Mesodermal cell (in vitro differentiated cells): Measurements from ENCODE around the gene CCR5.
A peak's percentile ranks its signal among the peaks of the same experiment; 100 is the strongest.
"Not testable (repeated sequence)": the region's sequence is repeated elsewhere in the genome, so short reads cannot be mapped to it uniquely, and the experiment has no call there.

Source experiments
- H3K27ac ChIP-seq: 2 replicates; pipeline ENCODE4 v1.7.0; 2013; ENCODE audit warnings: mild to moderate bottlenecking, low read depth, low read length, moderate library complexity; ENCODE audit not compliant: severe bottlenecking
- H3K36me3 ChIP-seq: 2 replicates; pipeline ENCODE4 v1.7.1; 2013; ENCODE audit warnings: mild to moderate bottlenecking, low read length, moderate library complexity; ENCODE audit not compliant: control insufficient read depth, insufficient read depth
- H3K4me1 ChIP-seq: one replicate; pipeline ENCODE4 v1.7.1; 2013; ENCODE audit warnings: mild to moderate bottlenecking, low read length; ENCODE audit not compliant: insufficient read depth, control insufficient read depth, poor library complexity, severe bottlenecking
- H3K4me3 ChIP-seq: 2 replicates; pipeline ENCODE4 v1.7.0; 2013; ENCODE audit warnings: low read length, control low read depth, mild to moderate bottlenecking; ENCODE audit not compliant: insufficient read depth, poor library complexity, severe bottlenecking; ENCODE audit errors: extremely low read depth
- H3K9me3 ChIP-seq: 2 replicates; pipeline ENCODE4 v1.7.1; 2013; ENCODE audit warnings: mild to moderate bottlenecking, low read length, moderate library complexity; ENCODE audit not compliant: control insufficient read depth
- WGBS, 2 experiments: methylation state at CpG; one replicate each; pipeline ENCODE4 v1.1.5; 2013; ENCODE audit warnings: missing lambda C conversion rate in 2 of 2; ENCODE audit not compliant: insufficient coverage in 2 of 2; 5-methylcytosine and 5-hydroxymethylcytosine counted together

Gene CCR5

DNA sequence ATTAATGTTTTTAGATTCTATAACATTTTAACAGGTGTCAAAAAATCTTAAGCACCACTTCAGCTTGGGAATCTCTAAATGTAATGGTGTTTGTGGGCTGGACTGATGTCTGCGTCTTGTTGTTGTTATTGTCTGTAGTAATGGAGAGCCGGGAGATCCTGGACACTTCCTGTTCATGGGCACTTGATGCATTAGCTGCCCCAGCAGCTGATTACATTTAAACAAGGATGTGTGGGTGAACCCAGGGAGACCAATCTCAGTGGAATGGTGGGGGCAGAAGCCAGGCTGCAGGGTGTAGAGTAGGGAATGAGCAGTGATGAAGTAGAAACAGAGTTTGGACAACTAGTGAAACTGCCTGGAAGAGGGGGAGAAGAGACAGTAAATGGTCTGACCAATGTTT, 28.4 kb downstream of the CCR5 start:
- no peak overlapping the region for H3K4me3 ChIP-seq
- WGBS, 2 experiments, result 100% methylated on average over 2 of the region's 2 CpGs; no CpG with 5 or more reads in 1 of the 2 experiments
- H3K27ac ChIP-seq, result no peak overlapping the region
- no peaks in the 10 kb centered on the region for H3K9me3 ChIP-seq
- peaks cover 15% of the 10 kb centered on the region for H3K4me1 ChIP-seq
- no peaks in the 10 kb centered on the region for H3K36me3 ChIP-seq

DNA sequence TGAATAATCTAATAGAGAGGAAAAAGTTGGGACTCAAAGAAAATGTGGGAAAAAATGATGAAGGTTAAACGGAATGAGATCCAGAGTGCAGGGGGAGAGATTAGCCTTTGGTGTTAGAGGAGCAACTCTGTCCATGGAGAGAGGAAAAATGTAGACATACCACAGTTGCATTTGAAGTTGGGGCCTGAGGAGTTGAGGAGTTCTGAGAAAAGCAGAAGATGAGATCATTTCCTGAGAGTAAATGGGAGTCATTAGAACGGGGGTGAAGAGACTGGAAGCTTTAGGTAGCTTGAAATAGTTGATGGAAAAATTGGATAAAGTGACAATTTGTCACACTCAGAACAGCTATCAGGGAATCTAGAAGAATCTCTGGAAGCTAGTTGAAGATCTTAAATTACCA, 28.8 kb downstream of the CCR5 start:
- WGBS, 2 experiments, result 76 to 77% methylated on average over 2 of the region's 2 CpGs

DNA sequence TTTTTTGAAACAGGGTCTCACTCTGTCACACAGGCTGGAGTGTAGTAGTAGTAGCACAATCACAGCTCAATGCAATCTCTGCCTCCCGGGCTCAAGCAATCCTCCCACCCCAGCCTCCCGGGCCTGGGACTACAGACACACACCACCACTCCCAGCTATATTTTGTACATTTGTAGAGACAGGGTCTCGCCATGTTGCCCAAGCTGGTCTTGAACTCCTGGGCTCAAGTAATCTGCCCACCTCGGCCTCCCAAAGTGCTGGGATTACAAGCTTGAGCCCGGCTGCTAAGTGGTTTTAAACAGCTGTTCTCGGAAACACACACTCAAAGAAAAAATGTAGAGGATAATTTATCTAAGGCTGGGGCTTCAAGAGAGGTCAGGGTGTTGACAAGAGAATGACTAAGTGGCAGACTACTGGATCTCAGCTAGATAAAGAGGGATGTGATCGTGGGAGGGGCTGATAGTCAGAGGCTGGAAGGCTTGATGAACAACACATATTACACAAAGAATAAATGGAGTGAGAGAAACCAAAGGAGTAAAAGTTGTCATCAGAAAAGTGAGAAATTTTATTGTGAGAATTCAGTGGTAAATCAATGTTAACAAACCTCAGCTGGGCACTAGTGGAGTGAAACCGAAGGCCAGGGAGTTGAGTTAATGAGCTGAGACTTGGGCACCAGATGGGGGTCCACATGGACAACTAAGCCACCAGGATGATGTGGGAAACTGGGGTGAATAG, 29.4 kb downstream of the CCR5 start:
- WGBS, 2 experiments, result 69 to 82% methylated on average over 5 of the region's 8 CpGs
- peaks cover 15% of the 10 kb centered on the region for H3K4me1 ChIP-seq
- no peaks in the 10 kb centered on the region for H3K9me3 ChIP-seq
- H3K36me3 ChIP-seq, result no peaks in the 10 kb centered on the region
- H3K27ac ChIP-seq, result peak overlapping the region; percentile 77
- no peak overlapping the region for H3K4me3 ChIP-seq

More for the DNA sequence above, 28.8 kb downstream of the CCR5 start:
- peak overlapping the region; percentile 77 for H3K27ac ChIP-seq
- H3K4me3 ChIP-seq, result no peak overlapping the region
- H3K9me3 ChIP-seq, result no peaks in the 10 kb centered on the region
- H3K36me3 ChIP-seq, result no peaks in the 10 kb centered on the region
- peaks cover 15% of the 10 kb centered on the region for H3K4me1 ChIP-seq

DNA sequence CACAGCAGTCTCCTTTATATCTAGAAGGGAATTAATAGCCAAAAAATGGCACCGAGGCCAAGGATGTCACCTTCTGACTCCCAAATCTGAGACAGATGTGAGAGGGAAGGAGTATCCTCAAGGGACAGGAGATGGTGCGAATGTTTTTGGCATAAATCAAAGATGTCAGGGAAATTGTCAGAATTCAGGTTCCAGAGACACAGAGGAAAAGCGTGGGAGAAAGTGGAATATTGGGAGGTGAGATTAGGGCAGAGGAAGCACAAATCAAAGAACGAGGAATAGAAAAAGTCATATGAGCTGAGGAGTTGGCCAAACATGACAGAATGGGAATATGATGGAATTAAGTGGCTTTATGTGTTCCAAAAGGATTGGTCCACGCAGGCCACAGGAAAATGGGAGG, 30.1 kb downstream of the CCR5 start:
- H3K4me3 ChIP-seq, result no peak overlapping the region
- H3K9me3 ChIP-seq, result no peaks in the 10 kb centered on the region
- no peak overlapping the region for H3K27ac ChIP-seq
- 87 to 95% methylated on average over 5 of the region's 5 CpGs for whole genome bisulfite sequencing, 2 experiments
- H3K4me1 ChIP-seq, result peaks cover 15% of the 10 kb centered on the region
- no peaks in the 10 kb centered on the region for H3K36me3 ChIP-seq

DNA sequence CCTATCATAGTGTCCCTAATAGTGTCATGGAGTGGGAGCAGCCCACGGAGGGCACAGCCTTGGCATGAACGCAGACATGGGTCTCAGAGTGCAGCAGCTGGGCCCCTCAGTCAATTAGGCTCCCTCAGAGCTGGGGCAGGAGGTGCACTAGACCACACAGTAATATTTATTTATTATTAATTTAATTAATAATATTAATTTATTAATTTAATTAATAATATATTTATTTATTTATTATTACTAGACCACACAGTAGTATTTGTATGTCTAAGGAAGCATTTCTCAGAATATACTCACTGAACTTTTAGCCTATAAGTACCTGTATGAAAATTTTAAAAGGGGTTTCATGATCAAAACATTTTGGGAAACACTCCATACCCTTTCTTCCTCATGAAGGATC, 30.8 kb downstream of the CCR5 start:
- Histone ChIP-seq H3K4me3 (no peak overlapping the region), H3K36me3 (no peaks in the 10 kb centered on the region), H3K27ac (no peak overlapping the region), H3K4me1 (peaks cover 18% of the 10 kb centered on the region), H3K9me3 (no peaks in the 10 kb centered on the region)
- WGBS, 2 experiments, result 89 to 100% methylated on average over 1 to 2 of the region's 2 CpGs

DNA sequence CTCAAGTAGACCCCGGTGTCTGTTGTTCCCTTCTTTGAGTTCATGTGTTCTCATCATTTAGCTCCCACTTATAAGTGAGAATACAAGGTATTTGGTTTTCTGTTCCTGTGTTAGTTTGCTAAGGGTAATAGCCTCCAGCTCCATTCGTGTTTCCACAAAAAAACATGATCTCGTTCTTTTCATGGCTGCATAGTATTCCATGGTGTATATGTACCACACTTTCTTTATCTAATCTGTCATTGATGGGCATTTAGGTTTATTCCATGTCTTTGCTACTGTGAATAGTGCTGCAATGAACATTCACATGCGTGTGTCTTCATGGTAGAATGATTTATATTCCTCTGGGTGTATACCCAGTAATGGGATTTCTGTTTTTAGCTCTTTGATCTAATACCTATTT, 32.2 kb downstream of the CCR5 start:
- H3K4me1 ChIP-seq, result peaks cover 30% of the 10 kb centered on the region
- H3K27ac ChIP-seq, H3K9me3 ChIP-seq, H3K36me3 ChIP-seq, H3K4me3 ChIP-seq: not testable (repeated sequence)
- WGBS, 2 experiments, result 83 to 100% methylated on average over 1 of the region's 4 CpGs

DNA sequence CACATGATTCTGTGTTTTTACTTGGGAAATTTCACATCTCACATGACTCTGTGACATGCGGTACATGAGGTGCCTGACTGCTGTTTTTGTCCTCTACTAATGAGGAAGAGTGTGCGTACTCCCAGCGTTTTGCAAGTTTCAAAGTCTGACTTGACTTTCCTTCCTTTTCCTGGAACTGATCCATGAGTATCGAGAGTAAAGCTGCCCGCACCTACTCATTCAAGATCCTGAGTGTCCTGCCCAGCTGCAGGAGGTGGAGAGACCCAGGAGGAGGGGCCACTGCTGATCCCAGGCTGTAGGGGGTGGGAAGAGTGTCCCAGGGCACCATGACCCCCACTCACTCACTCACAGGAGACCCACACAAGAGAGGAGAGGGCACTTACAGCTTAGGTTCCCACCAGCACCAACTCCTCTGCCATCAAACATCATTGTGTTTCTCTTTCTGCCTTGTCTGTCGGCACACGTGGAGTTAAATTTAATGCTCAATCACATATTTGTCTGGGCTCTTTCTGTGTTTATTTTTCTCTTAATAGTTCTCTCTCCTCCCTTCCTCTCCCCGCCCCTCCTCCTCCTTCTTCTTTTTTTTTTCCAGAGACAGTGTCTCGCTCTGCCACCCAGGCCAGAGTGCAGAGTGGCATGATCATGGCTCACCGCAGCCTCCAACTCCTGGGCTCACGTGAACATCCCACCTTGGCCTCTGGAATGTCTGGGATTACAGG, 34.7 kb downstream of the CCR5 start:
- Histone ChIP-seq H3K36me3 (no peaks in the 10 kb centered on the region), H3K4me3 (no peak overlapping the region), H3K27ac (no peak overlapping the region), H3K4me1 (peaks cover 18% of the 10 kb centered on the region), H3K9me3 (no peaks in the 10 kb centered on the region)
- WGBS, 2 experiments, result 93 to 96% methylated on average over 7 to 8 of the region's 11 CpGs

DNA sequence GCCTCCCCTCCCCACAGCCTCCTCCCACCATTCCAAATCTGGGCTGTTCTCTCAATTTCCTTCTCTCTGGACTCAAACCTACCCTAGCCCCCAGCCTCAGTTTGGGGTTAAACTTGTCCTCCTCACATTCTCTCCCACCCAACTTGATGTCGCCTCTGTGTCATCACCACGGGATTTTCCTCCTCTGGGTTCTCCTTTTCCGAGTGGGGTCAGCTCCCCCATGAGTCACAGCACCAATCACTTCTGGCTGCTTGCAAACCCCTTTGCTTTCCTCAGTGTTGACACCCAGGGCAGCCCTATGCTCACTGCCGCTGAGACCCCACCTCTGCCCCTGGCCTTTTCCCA, 35.7 kb downstream of the CCR5 start:
- WGBS, 2 experiments, result 84 to 85% methylated on average over 3 to 4 of the region's 4 CpGs
- H3K36me3 ChIP-seq, result no peaks in the 10 kb centered on the region
- no peaks in the 10 kb centered on the region for H3K9me3 ChIP-seq
- no peak overlapping the region for H3K4me3 ChIP-seq
- peak overlapping the region; percentile 71 for H3K27ac ChIP-seq
- H3K4me1 ChIP-seq, result peaks cover 15% of the 10 kb centered on the region

DNA sequence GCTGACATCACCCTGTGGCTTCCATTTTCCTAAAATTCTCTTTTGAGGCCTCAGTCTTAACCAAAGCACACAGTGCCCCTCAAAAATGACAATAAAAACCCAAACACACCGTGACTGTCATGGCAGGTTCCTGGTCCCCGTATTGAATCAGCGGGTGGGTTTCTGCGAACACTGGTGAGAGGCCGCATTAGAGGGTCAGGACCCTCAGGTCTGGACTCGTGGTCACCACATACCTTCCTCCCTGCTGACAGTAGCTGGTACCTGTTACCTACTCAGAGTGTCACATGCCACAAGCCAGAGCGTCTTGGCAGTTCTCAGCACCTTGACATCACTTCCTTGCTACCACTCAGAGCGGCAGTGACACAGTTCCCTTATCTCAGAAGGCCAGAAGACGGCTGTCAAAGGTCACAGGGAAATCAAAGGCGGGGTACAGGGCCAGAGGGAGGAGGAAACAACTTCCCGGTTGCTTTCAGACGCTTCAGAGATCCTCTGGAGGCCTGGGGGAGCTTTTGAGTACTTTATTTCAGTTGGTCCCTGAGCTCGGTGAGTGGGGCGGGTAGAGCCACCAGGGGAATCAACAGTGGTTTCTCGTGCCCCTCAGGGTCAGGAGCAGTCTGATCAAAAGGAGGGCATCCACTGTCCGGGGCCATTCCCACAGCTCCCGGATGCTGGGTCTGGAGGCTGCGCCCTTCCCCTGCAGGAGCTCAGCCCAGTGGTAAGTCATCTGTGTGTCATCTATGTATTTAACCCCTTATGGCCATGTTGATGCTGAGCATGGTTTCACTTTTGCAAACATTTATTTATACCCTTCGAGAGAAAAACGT, 36.3 kb downstream of the CCR5 start, which contains the start of the genes CCR5AS and CCRL2:
Gene CCR5AS, minus strand, starts transcription at position 279 of the 824 bp plus-strand sequence.
Gene CCRL2, plus strand, starts transcription at position 472 of the 824 bp plus-strand sequence. CDS start 821 bp downstream, outside the sequence.
- peak within 1 kb of the TSS; percentile 71 for H3K27ac ChIP-seq
- 77 to 79% methylated on average over 14 to 18 of the region's 20 CpGs for WGBS, 2 experiments
- H3K4me1 ChIP-seq, result peaks cover 15% of the 10 kb centered on the region
- H3K4me3 ChIP-seq, result no peak within 1 kb of the TSS
- H3K9me3 ChIP-seq, result no peaks in the 10 kb centered on the region
- no peaks in the 10 kb centered on the region for H3K36me3 ChIP-seq

DNA sequence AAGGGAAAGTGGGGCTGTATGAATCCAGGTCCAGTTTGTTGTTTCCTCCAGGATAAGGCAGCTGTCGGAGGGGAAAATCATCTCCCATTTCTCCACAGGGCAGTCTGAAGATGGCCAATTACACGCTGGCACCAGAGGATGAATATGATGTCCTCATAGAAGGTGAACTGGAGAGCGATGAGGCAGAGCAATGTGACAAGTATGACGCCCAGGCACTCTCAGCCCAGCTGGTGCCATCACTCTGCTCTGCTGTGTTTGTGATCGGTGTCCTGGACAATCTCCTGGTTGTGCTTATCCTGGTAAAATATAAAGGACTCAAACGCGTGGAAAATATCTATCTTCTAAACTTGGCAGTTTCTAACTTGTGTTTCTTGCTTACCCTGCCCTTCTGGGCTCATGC, 37.2 kb downstream of the CCR5 start:
- WGBS, 2 experiments, result 93 to 95% methylated on average over 6 to 7 of the region's 7 CpGs
- H3K9me3 ChIP-seq, result no peaks in the 10 kb centered on the region
- H3K27ac ChIP-seq, result no peak overlapping the region
- H3K4me1 ChIP-seq, result peaks cover 22% of the 10 kb centered on the region
- H3K36me3 ChIP-seq, result no peaks in the 10 kb centered on the region
- H3K4me3 ChIP-seq, result no peak overlapping the region
